Measurements from ENCODE around the gene FAM149B1.

Gene FAM149B1

DNA sequence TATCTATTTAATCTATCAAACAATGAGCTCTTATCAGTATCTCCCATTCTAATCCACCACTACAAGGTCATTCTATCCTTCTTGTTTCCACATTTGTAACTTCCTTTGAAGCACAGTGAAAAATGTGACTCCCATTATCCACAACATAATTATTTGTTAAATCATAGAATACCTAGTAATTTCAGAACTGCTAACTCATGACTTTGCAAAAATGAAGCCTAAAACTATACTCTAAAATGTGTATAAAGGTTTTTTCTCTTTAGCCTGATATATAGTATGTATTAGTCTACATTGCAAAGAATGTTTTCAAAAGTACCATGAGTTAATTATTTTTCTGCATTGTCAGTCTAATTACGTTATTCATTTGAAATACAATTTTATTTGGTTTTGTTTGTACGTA lies 96.5 kb downstream of the FAM149B1 start:
- no peak for DNase-seq (ENCODE audit: low read depth in 3 of 3, low spot score in 1 of 3)

DNA sequence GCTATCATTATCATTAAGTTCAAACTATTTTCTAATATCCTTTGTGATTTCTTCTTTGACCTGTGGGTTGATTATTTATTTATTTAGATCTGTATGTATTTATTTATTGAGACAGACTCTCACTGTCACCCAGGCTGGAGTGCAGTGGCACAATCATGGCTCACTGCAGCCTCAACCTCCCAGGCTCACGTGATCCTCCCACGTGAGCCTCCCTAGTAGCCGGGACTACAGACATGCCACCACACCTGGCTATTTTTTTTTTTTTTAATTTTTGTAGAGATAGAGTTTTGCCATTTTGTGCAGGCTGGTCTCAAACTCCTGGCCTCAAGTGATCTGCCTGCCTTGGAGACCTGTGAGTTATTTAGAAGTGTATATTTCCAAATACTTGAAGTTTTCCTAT lies 113.2 kb downstream of the FAM149B1 start:
- DNase-seq (ENCODE audit: low read depth in 3 of 3, low spot score in 1 of 3), result no peak

DNA sequence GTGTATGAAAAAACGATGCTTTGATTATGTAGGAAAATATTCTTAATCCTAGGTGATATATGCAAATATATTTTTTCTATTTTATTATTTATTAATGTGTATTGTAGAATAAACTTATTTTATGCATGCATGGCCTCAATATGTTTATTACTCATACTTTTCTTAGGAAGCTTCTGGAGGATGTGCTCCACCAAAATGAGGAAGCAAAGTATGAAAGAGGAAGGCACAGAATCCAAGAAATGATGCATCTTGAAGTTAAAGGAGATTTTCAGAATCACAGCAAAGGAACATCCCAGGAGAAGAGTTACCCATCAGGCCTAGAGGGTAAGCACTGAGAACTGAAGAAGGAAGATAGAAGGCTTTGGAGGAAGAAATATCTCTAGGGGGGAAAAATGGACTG lies 119.5 kb downstream of the FAM149B1 start:
- no peak for DNase-seq (ENCODE audit: low read depth in 3 of 3, low spot score in 1 of 3)

GRCh38 chr10:73289958-73290357 lies 122.0 kb downstream of the FAM149B1 start:
- no peak for DNase-seq (ENCODE audit: low read depth in 3 of 3, low spot score in 1 of 3)

GRCh38 chr10:73293461-73293860 lies 125.5 kb downstream of the FAM149B1 start:
- no peak for DNase-seq (ENCODE audit: low read depth in 3 of 3, low spot score in 1 of 3)
